Measurements from ENCODE around the gene FICD. TPM values are rescaled to one million over a fixed set of nuclear protein-coding genes. Genes with fewer than 3 reads are reported as not detected.

FICD gene
- total and polyA plus RNA-seq, 2 donors (not counting 1 experiment from before 2014, with no cell fraction given) = 1.2 to 9.1 TPM

- Mint-ChIP-seq H3K9me3 (ENCODE audit: insufficient read depth) (no peaks in the 10 kb centered on the region), H3K27ac (no peak overlapping the region), H3K27me3 (no peaks in the 10 kb centered on the region), H3K4me1 (peaks cover 34% of the 10 kb centered on the region), H3K4me3 (no peak overlapping the region)
- no peak overlapping the region for H2AFZ ChIP-seq (ENCODE audit: insufficient read depth, low read depth, low read length, poor library complexity, severe bottlenecking)
- no peak overlapping the region for H3K27ac ChIP-seq (ENCODE audit: low read length in 2 of 2)
- peaks cover 97% of the 10 kb centered on the region for H3K79me2 ChIP-seq (ENCODE audit: control insufficient read depth, insufficient read depth, low read length)
- no peak overlapping the region for H3K4me2 ChIP-seq (replicated peaks; ENCODE audit: low read depth, low read length, poor library complexity, severe bottlenecking)
- no peak overlapping the region for H3K4me3 ChIP-seq (ENCODE audit: control extremely low read depth in 1 of 5, extremely low read depth in 1 of 5, insufficient read depth in 1 of 5, low read depth in 2 of 5, low read length in 4 of 5)
- WGBS (ENCODE audit: insufficient coverage) = 85% methylated on average over 9 of the region's 9 CpGs
- no peaks in the 10 kb centered on the region for H3K27me3 ChIP-seq (replicated peaks in 1 of 4; ENCODE audit: control extremely low read depth in 1 of 4, control insufficient read depth in 3 of 4, insufficient read depth in 4 of 4, low read length in 3 of 4)
- peaks cover 0 to 7% of the 10 kb centered on the region in 2 donors for H3K4me1 ChIP-seq (ENCODE audit: control insufficient read depth in 2 of 2, insufficient read depth in 2 of 2, low read length in 2 of 2)
- CTCF ChIA-PET = no interaction called here
- ATAC-seq (ENCODE audit: low read depth) (no peak), DNase-seq (no peak)
- intact Hi-C loops (cut with micrococcal nuclease) = no loop called here
- TF ChIP-seq EZH2 (IDR thresholded peaks at IDR 0.05; ENCODE audit: borderline replicate concordance, insufficient read depth, low read depth, low read length, poor library complexity, severe bottlenecking) = no peak
- TF ChIP-seq, protein P1, sequence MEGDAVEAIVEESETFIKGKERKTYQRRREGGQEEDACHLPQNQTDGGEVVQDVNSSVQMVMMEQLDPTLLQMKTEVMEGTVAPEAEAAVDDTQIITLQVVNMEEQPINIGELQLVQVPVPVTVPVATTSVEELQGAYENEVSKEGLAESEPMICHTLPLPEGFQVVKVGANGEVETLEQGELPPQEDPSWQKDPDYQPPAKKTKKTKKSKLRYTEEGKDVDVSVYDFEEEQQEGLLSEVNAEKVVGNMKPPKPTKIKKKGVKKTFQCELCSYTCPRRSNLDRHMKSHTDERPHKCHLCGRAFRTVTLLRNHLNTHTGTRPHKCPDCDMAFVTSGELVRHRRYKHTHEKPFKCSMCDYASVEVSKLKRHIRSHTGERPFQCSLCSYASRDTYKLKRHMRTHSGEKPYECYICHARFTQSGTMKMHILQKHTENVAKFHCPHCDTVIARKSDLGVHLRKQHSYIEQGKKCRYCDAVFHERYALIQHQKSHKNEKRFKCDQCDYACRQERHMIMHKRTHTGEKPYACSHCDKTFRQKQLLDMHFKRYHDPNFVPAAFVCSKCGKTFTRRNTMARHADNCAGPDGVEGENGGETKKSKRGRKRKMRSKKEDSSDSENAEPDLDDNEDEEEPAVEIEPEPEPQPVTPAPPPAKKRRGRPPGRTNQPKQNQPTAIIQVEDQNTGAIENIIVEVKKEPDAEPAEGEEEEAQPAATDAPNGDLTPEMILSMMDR (IDR thresholded peaks at IDR 0.05) = no peak
- no peaks in the 10 kb centered on the region for H3K9me3 ChIP-seq (ENCODE audit: control extremely low read depth in 1 of 3, control insufficient read depth in 2 of 3, insufficient read depth in 1 of 3, low read length in 2 of 3)
- no peak overlapping the region for H3K9ac ChIP-seq (ENCODE audit: low read length)
- H4K20me1 ChIP-seq (ENCODE audit: control insufficient read depth, insufficient read depth, low read length, poor library complexity, severe bottlenecking) = peaks cover 57% of the 10 kb centered on the region
- H3K36me3 ChIP-seq (replicated peaks in 1 of 2; ENCODE audit: control extremely low read depth in 1 of 2, control insufficient read depth in 1 of 2, extremely low read depth in 1 of 2, insufficient read depth in 2 of 2, low read length in 1 of 2) = peaks cover 11 to 61% of the 10 kb centered on the region in 2 experiments
- POLR2A ChIA-PET = no interaction called here
Measured at GRCh38 chr12:108547686-108548085, 32.6 kb downstream of the FICD start.

- no peaks in the 10 kb centered on the region for H3K9me3 Mint-ChIP-seq (ENCODE audit: insufficient read depth)
- Histone ChIP-seq H3K4me1 (ENCODE audit: control insufficient read depth in 2 of 2, insufficient read depth in 2 of 2, low read length in 2 of 2) (peaks cover 0 to 10% of the 10 kb centered on the region in 2 donors), H3K9me3 (ENCODE audit: control extremely low read depth in 1 of 3, control insufficient read depth in 2 of 3, insufficient read depth in 1 of 3, low read length in 2 of 3) (no peaks in the 10 kb centered on the region), H3K27ac (ENCODE audit: low read length in 2 of 2) (no peak overlapping the region), H4K20me1 (ENCODE audit: control insufficient read depth, insufficient read depth, low read length, poor library complexity, severe bottlenecking) (peaks cover 43% of the 10 kb centered on the region), H3K36me3 (replicated peaks in 1 of 2; ENCODE audit: control extremely low read depth in 1 of 2, control insufficient read depth in 1 of 2, extremely low read depth in 1 of 2, insufficient read depth in 2 of 2, low read length in 1 of 2) (peaks cover 9 to 48% of the 10 kb centered on the region in 2 experiments), H3K79me2 (ENCODE audit: control insufficient read depth, insufficient read depth, low read length) (peaks cover 98% of the 10 kb centered on the region), H3K9ac (ENCODE audit: low read length) (no peak overlapping the region), H2AFZ (ENCODE audit: insufficient read depth, low read depth, low read length, poor library complexity, severe bottlenecking) (no peak overlapping the region), H3K27me3 (replicated peaks in 1 of 4; ENCODE audit: control extremely low read depth in 1 of 4, control insufficient read depth in 3 of 4, insufficient read depth in 4 of 4, low read length in 3 of 4) (no peaks in the 10 kb centered on the region), H3K4me3 (ENCODE audit: control extremely low read depth in 1 of 5, extremely low read depth in 1 of 5, insufficient read depth in 1 of 5, low read depth in 2 of 5, low read length in 4 of 5) (no peak overlapping the region), H3K4me2 (replicated peaks; ENCODE audit: low read depth, low read length, poor library complexity, severe bottlenecking) (no peak overlapping the region)
- CTCF ChIA-PET = interaction anchor here (0.6 to 1.7 kb wide), 4 partner anchors 70 to 503 kb away, joined by 3 to 9 read pairs (median 4); no protein-coding TSS in a partner anchor
- DNase-seq = no peak
- H3K27ac Mint-ChIP-seq = no peak overlapping the region
- no peaks in the 10 kb centered on the region for H3K27me3 Mint-ChIP-seq
- TF ChIP-seq, protein P1 (IDR thresholded peaks at IDR 0.05) = no peak
- no peak for TF ChIP-seq EZH2 (IDR thresholded peaks at IDR 0.05; ENCODE audit: borderline replicate concordance, insufficient read depth, low read depth, low read length, poor library complexity, severe bottlenecking)
- H3K4me1 Mint-ChIP-seq = peaks cover 39% of the 10 kb centered on the region
- intact Hi-C loops (cut with micrococcal nuclease) = no loop called here
- H3K4me3 Mint-ChIP-seq = no peak overlapping the region
- ATAC-seq (ENCODE audit: low read depth) = no peak
- 74% methylated on average over 5 of the region's 7 CpGs for WGBS (ENCODE audit: insufficient coverage)
- POLR2A ChIA-PET = no interaction called here
Measured at GRCh38 chr12:108548954-108549521, 34.0 kb downstream of the FICD start.
